HepG2 (cell line): ENCODE data around the gene CCL16. TPM values are rescaled to one million over a fixed set of nuclear protein-coding genes. Genes with fewer than 3 reads are reported as not detected.
A peak's percentile ranks its signal among the peaks of the same experiment; 100 is the strongest.

ENCODE experiments used
- FOXJ3 ChIP-seq: sonication (generic); formaldehyde crosslinking; IDR thresholded peaks from 2 replicates; pipeline ENCODE4 v1.4.0; 2020; ENCODE audit warnings: missing genetic modification reagents, mild to moderate bottlenecking, borderline replicate concordance
- JARID2 ChIP-seq: sonication (generic); formaldehyde crosslinking; IDR thresholded peaks from 2 replicates; pipeline ENCODE4 v1.8.1; 2023; ENCODE audit warnings: missing genetic modification reagents, inconsistent platforms; ENCODE audit not compliant: insufficient replicate concordance
- KDM3A ChIP-seq: IDR thresholded peaks from 2 replicates; pipeline ENCODE4 v1.6.1; 2018; ENCODE audit warnings: low read depth, missing compliant biosample characterization
- MTERF4 ChIP-seq: sonication (generic); formaldehyde crosslinking; IDR thresholded peaks from 2 replicates; pipeline ENCODE4 v1.8.0; 2023; ENCODE audit warnings: mild to moderate bottlenecking, missing genetic modification reagents
- PRDM15 ChIP-seq: sonication (generic); formaldehyde crosslinking; IDR thresholded peaks from 2 replicates; pipeline ENCODE4 v1.4.0; 2020; ENCODE audit warnings: missing genetic modification reagents
- REL ChIP-seq: sonication (generic); formaldehyde crosslinking; conservative IDR thresholded peaks from 2 replicates; pipeline ENCODE4 v1.8.0; 2022; ENCODE audit warnings: mild to moderate bottlenecking, missing genetic modification reagents, moderate library complexity
- RNF2 ChIP-seq: fragments of 450-650 bp; conservative IDR thresholded peaks from 2 replicates; pipeline ENCODE4 v1.6.1; 2016; ENCODE audit warnings: low read depth
- RORA ChIP-seq: sonication (generic); formaldehyde crosslinking; IDR thresholded peaks from 2 replicates; pipeline ENCODE4 v1.5.0; 2020; ENCODE audit warnings: mild to moderate bottlenecking, missing genetic modification reagents, moderate library complexity
- SALL1 ChIP-seq: sonication (generic); formaldehyde crosslinking; IDR thresholded peaks from 2 replicates; pipeline ENCODE4 v1.8.0; 2022; ENCODE audit warnings: mild to moderate bottlenecking, missing genetic modification reagents
- TEAD3 ChIP-seq: optimal IDR thresholded peaks from 2 replicates; pipeline ENCODE3; 2016; ENCODE audit warnings: borderline replicate concordance
- YEATS4 ChIP-seq: sonication (generic); formaldehyde crosslinking; IDR thresholded peaks from 2 replicates; pipeline ENCODE4 v1.4.0; 2020; ENCODE audit warnings: missing genetic modification reagents, borderline replicate concordance
- ZMYM2 ChIP-seq: sonication (generic); formaldehyde crosslinking; IDR thresholded peaks from 2 replicates; pipeline ENCODE4 v1.8.0; 2022; ENCODE audit warnings: mild to moderate bottlenecking, missing genetic modification reagents
- ZNF343 ChIP-seq: sonication (generic); formaldehyde crosslinking; IDR thresholded peaks from 2 replicates; pipeline ENCODE4 v1.4.0; 2020; ENCODE audit warnings: mild to moderate bottlenecking, missing genetic modification reagents
- ZNF414 ChIP-seq: sonication (generic); formaldehyde crosslinking; IDR thresholded peaks from 2 replicates; pipeline ENCODE4 v1.5.0; 2020; ENCODE audit warnings: missing genetic modification reagents
- ZNF562 ChIP-seq: sonication (generic); formaldehyde crosslinking; IDR thresholded peaks from 2 replicates; pipeline ENCODE4 v1.8.0; 2022; ENCODE audit warnings: missing genetic modification reagents, borderline replicate concordance
- ZNF646 ChIP-seq: sonication (generic); formaldehyde crosslinking; IDR thresholded peaks from 2 replicates; pipeline ENCODE4 v1.9.0; 2021; ENCODE audit warnings: mild to moderate bottlenecking, missing genetic modification reagents
- ZNF740 ChIP-seq: sonication (generic); formaldehyde crosslinking; IDR thresholded peaks from 2 replicates; pipeline ENCODE4 v1.4.0; 2020; ENCODE audit warnings: missing genetic modification reagents
- ZNF792 ChIP-seq: IDR thresholded peaks from 2 replicates; pipeline ENCODE4 v1.6.1; 2016
- ZNF879 ChIP-seq: sonication (generic); formaldehyde crosslinking; IDR thresholded peaks from 2 replicates; pipeline ENCODE4 v1.8.1; 2023; ENCODE audit warnings: missing genetic modification reagents
- polyA plus RNA-seq, 8 experiments: library from polyadenylated mRNA; depleted of rRNA in 3 of 8; stranded (reverse) in 7 of 8; unstranded in 1 of 8; fragments of >200 nt; fragmentation: Illumina TruSeq in 4 of 8; extraction: Trizol in 4 of 8; gene quantifications; 2 replicates each; pipeline versions ENCODE4 v1.2.1 to v1.2.3, GENCODE V29; 2011 to 2016; ENCODE audit warnings: low read depth in 4 of 8, missing spikeins in 1 of 8, mixed read lengths in 1 of 8; ENCODE audit not compliant: insufficient read depth in 1 of 8
- total RNA-seq, 5 experiments: library from RNA; depleted of rRNA; stranded (reverse); fragments of >200 nt; fragmentation: Illumina TruSeq; extraction: Trizol; gene quantifications; 2 replicates each; pipeline ENCODE4 v1.2.3, GENCODE V29; 2016; ENCODE audit warnings: low read depth in 1 of 5

CCL16 gene
- total and polyA plus RNA-seq, 2 of the 13 experiments (the other 11 are each of a cell fraction or from before 2014, with no cell fraction given) = 2.0 to 14.7 TPM

GRCh38 chr17:35981908-35982330 is 622 bp upstream of the CCL16 start (continued):
- TF ChIP-seq ZNF414 (CRISPR knock-in tag) (no peak), REL (CRISPR knock-in tag) (no peak), RORA (no peak), YEATS4 (CRISPR knock-in tag) (no peak; the same call in 1 of the 2 replicates), ZMYM2 (CRISPR knock-in tag) (no peak; the same call in none of the 2 replicates), ZNF879 (CRISPR knock-in tag) (no peak), MTERF4 (CRISPR knock-in tag) (no peak), SALL1 (peak; percentile 92), KDM3A (CRISPR knock-in tag) (peak; percentile 72; the same call in 1 of the 2 replicates), RNF2 (no peak), ZNF343 (no peak), ZNF740 (no peak), ZNF646 (CRISPR knock-in tag) (no peak), ZNF792 (CRISPR knock-in tag) (no peak), ZNF562 (CRISPR knock-in tag) (no peak), JARID2 (CRISPR knock-in tag) (no peak), PRDM15 (no peak), TEAD3 (no peak), FOXJ3 (CRISPR knock-in tag) (peak; percentile 37; the same call in 1 of the 2 replicates)
